ENCODE measurements around the gene PPP1R14C. TPM values are rescaled to one million over a fixed set of nuclear protein-coding genes. Genes with fewer than 3 reads are reported as not detected.
"Not testable (repeated sequence)": the region's sequence is repeated elsewhere in the genome, so short reads cannot be mapped to it uniquely, and the experiment has no call there.

The PPP1R14C gene
- total and polyA plus RNA-seq, 2 donors, result 0.42 to 1.9 TPM

DNA sequence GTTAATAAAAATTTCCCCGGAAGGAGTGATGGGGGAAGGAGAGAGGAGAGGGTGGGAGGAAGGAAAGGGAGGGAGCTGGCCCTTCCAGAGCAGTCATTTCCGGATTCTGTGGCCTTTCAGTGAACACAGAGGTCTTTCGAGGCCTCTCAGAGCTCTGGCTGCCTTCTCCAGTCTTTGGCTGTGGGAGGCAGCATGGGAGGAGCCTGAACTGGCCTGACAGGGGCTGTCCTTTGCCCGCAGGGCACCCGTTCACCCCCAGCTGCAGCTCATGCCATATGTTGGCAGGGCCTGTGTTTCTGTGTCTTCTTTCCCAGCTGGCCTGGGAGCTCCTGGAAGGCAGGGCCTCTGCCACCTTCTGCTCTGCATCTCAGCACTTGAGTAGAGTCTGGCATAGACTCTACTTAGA, 95.5 kb downstream of the PPP1R14C start:
- H3K27ac ChIP-seq (ENCODE audit: low read depth in 1 of 2, low read length in 1 of 2), result no peak overlapping the region
- H3K9me3 ChIP-seq (ENCODE audit: control insufficient read depth in 2 of 2, insufficient read depth in 1 of 2, low read length in 1 of 2), result peaks cover 0 to 4% of the 10 kb centered on the region in 2 donors
- H3K4me1 ChIP-seq (ENCODE audit: control insufficient read depth in 2 of 2, insufficient read depth in 2 of 2, low read length in 2 of 2), result no peaks in the 10 kb centered on the region
- H3K4me3 ChIP-seq (ENCODE audit: low read length in 2 of 2), result no peak overlapping the region
- WGBS, result 82% methylated on average over 5 of the region's 5 CpGs
- no peak for DNase-seq (ENCODE audit: low read depth in 6 of 9, low spot score in 9 of 9)
- no peaks in the 10 kb centered on the region for H3K36me3 ChIP-seq (ENCODE audit: control insufficient read depth in 2 of 2, insufficient read depth in 2 of 2, low read length in 1 of 2)
- no peaks in the 10 kb centered on the region for H3K27me3 ChIP-seq (ENCODE audit: control insufficient read depth in 2 of 2, insufficient read depth in 1 of 2, low read length in 1 of 2)

DNA sequence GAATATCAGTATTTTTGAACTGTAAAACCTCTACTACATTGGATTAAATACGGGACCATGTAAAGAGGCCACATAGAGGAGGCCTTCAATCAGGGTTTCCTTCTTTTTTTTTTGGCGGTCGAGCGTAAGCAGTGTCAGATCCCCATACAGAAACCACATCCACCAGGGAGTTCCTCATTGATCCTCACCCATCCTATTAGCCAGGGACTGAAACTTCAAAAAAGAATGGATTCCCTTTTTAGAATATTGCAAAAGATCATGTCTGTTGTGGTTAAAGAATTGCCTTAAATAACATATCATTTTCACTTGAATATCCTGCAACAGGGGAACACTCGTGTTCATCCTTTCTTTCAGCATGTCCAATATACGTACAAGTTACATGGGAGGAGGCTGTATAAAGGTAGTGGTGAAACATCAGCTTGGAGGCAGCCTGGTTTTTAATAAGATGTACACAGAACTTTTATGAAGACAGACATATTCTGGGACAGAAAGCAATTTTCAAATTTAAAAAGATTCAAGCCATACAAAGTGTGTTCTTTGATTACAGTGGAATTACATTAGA, 96.1 kb downstream of the PPP1R14C start:
- Histone ChIP-seq H3K27me3 (ENCODE audit: control insufficient read depth in 2 of 2, insufficient read depth in 1 of 2, low read length in 1 of 2) (no peaks in the 10 kb centered on the region), H3K27ac (ENCODE audit: low read depth in 1 of 2, low read length in 1 of 2) (no peak overlapping the region), H3K4me1 (ENCODE audit: control insufficient read depth in 2 of 2, insufficient read depth in 2 of 2, low read length in 2 of 2) (no peaks in the 10 kb centered on the region), H3K36me3 (ENCODE audit: control insufficient read depth in 2 of 2, insufficient read depth in 2 of 2, low read length in 1 of 2) (no peaks in the 10 kb centered on the region), H3K9me3 (ENCODE audit: control insufficient read depth in 2 of 2, insufficient read depth in 1 of 2, low read length in 1 of 2) (no peaks in the 10 kb centered on the region), H3K4me3 (ENCODE audit: low read length in 2 of 2) (no peak overlapping the region)
- WGBS, result 95% methylated on average over 6 of the region's 6 CpGs
- no peak for DNase-seq (ENCODE audit: low read depth in 6 of 9, low spot score in 9 of 9)

DNA sequence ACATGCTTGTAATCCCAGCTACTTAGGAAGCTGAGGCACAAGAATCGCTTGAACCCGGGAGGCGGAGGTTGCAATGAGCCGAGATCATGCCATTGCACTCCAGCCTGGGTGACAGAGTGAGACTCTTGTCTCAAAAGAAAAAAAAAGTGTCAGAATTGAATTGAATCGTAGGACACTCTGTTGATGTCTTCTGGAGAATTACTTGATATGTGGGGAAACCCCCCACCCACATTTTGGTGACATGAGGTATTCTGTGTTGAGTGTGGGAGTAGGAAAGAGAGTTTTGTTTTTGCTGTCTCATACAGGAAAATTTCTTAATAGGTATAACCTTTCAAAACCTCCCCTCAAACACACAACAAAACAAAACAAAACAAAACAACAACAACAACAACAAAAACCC, 98.9 kb downstream of the PPP1R14C start:
- H3K9me3 ChIP-seq (ENCODE audit: control insufficient read depth in 2 of 2, insufficient read depth in 1 of 2, low read length in 1 of 2); DNase-seq (ENCODE audit: low read depth in 6 of 9, low spot score in 9 of 9); H3K4me1 ChIP-seq (ENCODE audit: control insufficient read depth in 2 of 2, insufficient read depth in 2 of 2, low read length in 2 of 2); H3K27me3 ChIP-seq (ENCODE audit: control insufficient read depth in 2 of 2, insufficient read depth in 1 of 2, low read length in 1 of 2); H3K27ac ChIP-seq (ENCODE audit: low read depth in 1 of 2, low read length in 1 of 2); H3K36me3 ChIP-seq (ENCODE audit: control insufficient read depth in 2 of 2, insufficient read depth in 2 of 2, low read length in 1 of 2); H3K4me3 ChIP-seq (ENCODE audit: low read length in 2 of 2): not testable (repeated sequence)
- WGBS, result 88% methylated on average over 5 of the region's 5 CpGs

- 95% methylated on average over 2 of the region's 2 CpGs for WGBS
- Histone ChIP-seq H3K27me3 (ENCODE audit: control insufficient read depth in 2 of 2, insufficient read depth in 1 of 2, low read length in 1 of 2) (no peaks in the 10 kb centered on the region), H3K4me3 (ENCODE audit: low read length in 2 of 2) (no peak overlapping the region), H3K27ac (ENCODE audit: low read depth in 1 of 2, low read length in 1 of 2) (no peak overlapping the region), H3K9me3 (ENCODE audit: control insufficient read depth in 2 of 2, insufficient read depth in 1 of 2, low read length in 1 of 2) (peaks cover 0 to 6% of the 10 kb centered on the region in 2 donors), H3K4me1 (ENCODE audit: control insufficient read depth in 2 of 2, insufficient read depth in 2 of 2, low read length in 2 of 2) (no peaks in the 10 kb centered on the region), H3K36me3 (ENCODE audit: control insufficient read depth in 2 of 2, insufficient read depth in 2 of 2, low read length in 1 of 2) (no peaks in the 10 kb centered on the region)
- no peak for DNase-seq (ENCODE audit: low read depth in 6 of 9, low spot score in 9 of 9)
These were observed 100.9 kb downstream of the PPP1R14C start for GRCh38 chr6:150243620-150244314.

DNA sequence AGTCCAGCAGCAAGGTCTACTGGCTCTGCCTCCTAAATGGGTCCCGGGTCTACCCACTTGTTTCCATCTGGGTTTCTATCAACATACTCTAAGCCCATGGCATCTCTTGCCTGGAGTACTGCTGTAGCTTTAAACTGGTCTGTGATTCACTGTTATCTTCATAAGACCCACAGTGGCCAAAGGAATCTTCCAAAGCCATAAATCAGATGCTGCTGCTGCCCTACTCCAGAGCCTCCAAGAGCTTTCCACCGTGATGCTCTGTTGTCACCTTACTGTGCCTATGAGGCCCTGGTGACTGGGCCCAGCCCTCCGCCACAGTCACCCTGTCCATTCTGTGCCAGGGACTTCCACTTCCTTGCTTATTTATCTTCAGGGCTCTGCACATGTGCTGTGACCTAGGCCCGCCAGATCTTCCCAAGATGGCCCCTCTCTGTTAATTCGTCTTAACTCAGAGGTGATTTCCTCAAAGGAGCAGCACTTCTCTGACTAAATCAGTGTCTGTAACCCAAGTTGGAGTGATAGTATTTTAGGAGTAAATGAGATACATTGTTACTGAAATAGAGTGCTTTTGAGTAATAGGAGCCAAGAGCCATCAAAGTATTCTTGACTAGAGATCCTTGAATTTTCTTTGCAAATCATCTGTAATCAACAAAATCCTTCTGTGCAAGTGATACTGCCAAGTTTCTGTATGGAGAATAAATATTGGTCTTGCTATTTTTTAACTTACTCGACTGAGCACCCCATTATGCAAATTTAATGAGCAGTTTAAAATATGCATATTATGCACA, 102.5 kb downstream of the PPP1R14C start:
- H3K9me3 ChIP-seq (ENCODE audit: control insufficient read depth in 2 of 2, insufficient read depth in 1 of 2, low read length in 1 of 2), result peaks cover 0 to 6% of the 10 kb centered on the region in 2 donors
- no peak for DNase-seq (ENCODE audit: low read depth in 6 of 9, low spot score in 9 of 9)
- H3K36me3 ChIP-seq (ENCODE audit: control insufficient read depth in 2 of 2, insufficient read depth in 2 of 2, low read length in 1 of 2), result no peaks in the 10 kb centered on the region
- no peaks in the 10 kb centered on the region for H3K27me3 ChIP-seq (ENCODE audit: control insufficient read depth in 2 of 2, insufficient read depth in 1 of 2, low read length in 1 of 2)
- H3K4me1 ChIP-seq (ENCODE audit: control insufficient read depth in 2 of 2, insufficient read depth in 2 of 2, low read length in 2 of 2), result no peaks in the 10 kb centered on the region
- H3K27ac ChIP-seq (ENCODE audit: low read depth in 1 of 2, low read length in 1 of 2), result no peak overlapping the region
- no peak overlapping the region for H3K4me3 ChIP-seq (ENCODE audit: low read length in 2 of 2)
- 95% methylated on average over 6 of the region's 6 CpGs for WGBS

GRCh38 chr6:150247803-150248202, 105.0 kb downstream of the PPP1R14C start:
- Histone ChIP-seq H3K4me3 (ENCODE audit: low read length in 2 of 2) (no peak overlapping the region), H3K4me1 (ENCODE audit: control insufficient read depth in 2 of 2, insufficient read depth in 2 of 2, low read length in 2 of 2) (no peaks in the 10 kb centered on the region), H3K9me3 (ENCODE audit: control insufficient read depth in 2 of 2, insufficient read depth in 1 of 2, low read length in 1 of 2) (peaks cover 0 to 6% of the 10 kb centered on the region in 2 donors), H3K36me3 (ENCODE audit: control insufficient read depth in 2 of 2, insufficient read depth in 2 of 2, low read length in 1 of 2) (no peaks in the 10 kb centered on the region), H3K27ac (ENCODE audit: low read depth in 1 of 2, low read length in 1 of 2) (no peak overlapping the region), H3K27me3 (ENCODE audit: control insufficient read depth in 2 of 2, insufficient read depth in 1 of 2, low read length in 1 of 2) (no peaks in the 10 kb centered on the region)
- 95% methylated on average over 2 of the region's 2 CpGs for WGBS
- no peak for DNase-seq (ENCODE audit: low read depth in 6 of 9, low spot score in 9 of 9)

- Histone ChIP-seq H3K27ac (ENCODE audit: low read depth in 1 of 2, low read length in 1 of 2) (no peak overlapping the region), H3K27me3 (ENCODE audit: control insufficient read depth in 2 of 2, insufficient read depth in 1 of 2, low read length in 1 of 2) (no peaks in the 10 kb centered on the region), H3K9me3 (ENCODE audit: control insufficient read depth in 2 of 2, insufficient read depth in 1 of 2, low read length in 1 of 2) (peaks cover 0 to 6% of the 10 kb centered on the region in 2 donors), H3K36me3 (ENCODE audit: control insufficient read depth in 2 of 2, insufficient read depth in 2 of 2, low read length in 1 of 2) (no peaks in the 10 kb centered on the region), H3K4me1 (ENCODE audit: control insufficient read depth in 2 of 2, insufficient read depth in 2 of 2, low read length in 2 of 2) (no peaks in the 10 kb centered on the region), H3K4me3 (ENCODE audit: low read length in 2 of 2) (no peak overlapping the region)
- no peak for DNase-seq (ENCODE audit: low read depth in 6 of 9, low spot score in 9 of 9)
- WGBS, result 91% methylated on average over 1 of the region's 1 CpG
These were observed 105.5 kb downstream of the PPP1R14C start for GRCh38 chr6:150248300-150248699.

- no peak for DNase-seq (ENCODE audit: low read depth in 6 of 9, low spot score in 9 of 9)
- 92% methylated on average over 2 of the region's 2 CpGs for WGBS
- Histone ChIP-seq H3K27me3 (ENCODE audit: control insufficient read depth in 2 of 2, insufficient read depth in 1 of 2, low read length in 1 of 2) (no peaks in the 10 kb centered on the region), H3K27ac (ENCODE audit: low read depth in 1 of 2, low read length in 1 of 2) (no peak overlapping the region), H3K9me3 (ENCODE audit: control insufficient read depth in 2 of 2, insufficient read depth in 1 of 2, low read length in 1 of 2) (peaks cover 0 to 6% of the 10 kb centered on the region in 2 donors), H3K4me3 (ENCODE audit: low read length in 2 of 2) (no peak overlapping the region), H3K36me3 (ENCODE audit: control insufficient read depth in 2 of 2, insufficient read depth in 2 of 2, low read length in 1 of 2) (no peaks in the 10 kb centered on the region), H3K4me1 (ENCODE audit: control insufficient read depth in 2 of 2, insufficient read depth in 2 of 2, low read length in 2 of 2) (no peaks in the 10 kb centered on the region)
These were observed 106.4 kb downstream of the PPP1R14C start for GRCh38 chr6:150249261-150249660.

DNA sequence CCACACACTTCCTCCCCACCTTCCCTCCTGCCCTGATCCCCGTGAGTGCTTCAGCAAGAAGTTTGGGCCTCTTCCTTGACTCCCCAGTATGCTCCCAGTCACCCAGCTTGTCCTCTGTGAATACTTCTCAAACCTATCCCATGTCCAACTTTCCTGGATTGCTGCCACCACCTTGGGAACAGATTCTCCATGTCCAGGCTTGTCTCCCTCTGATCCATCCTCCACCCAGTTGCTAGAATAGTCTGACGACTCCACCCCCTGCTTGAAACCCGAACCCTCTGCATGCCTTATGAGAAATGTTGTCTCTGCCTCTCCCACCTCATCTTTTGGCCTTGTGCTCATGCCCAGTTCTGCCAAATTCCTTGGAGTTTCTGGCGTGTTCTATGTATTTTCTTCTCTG, 108.0 kb downstream of the PPP1R14C start:
- Histone ChIP-seq H3K27me3 (ENCODE audit: control insufficient read depth in 2 of 2, insufficient read depth in 1 of 2, low read length in 1 of 2) (no peaks in the 10 kb centered on the region), H3K27ac (ENCODE audit: low read depth in 1 of 2, low read length in 1 of 2) (peak overlapping the region in 1 of 2 donors; percentile 14), H3K4me1 (ENCODE audit: control insufficient read depth in 2 of 2, insufficient read depth in 2 of 2, low read length in 2 of 2) (no peaks in the 10 kb centered on the region), H3K4me3 (ENCODE audit: low read length in 2 of 2) (no peak overlapping the region), H3K9me3 (ENCODE audit: control insufficient read depth in 2 of 2, insufficient read depth in 1 of 2, low read length in 1 of 2) (peaks cover 0 to 6% of the 10 kb centered on the region in 2 donors), H3K36me3 (ENCODE audit: control insufficient read depth in 2 of 2, insufficient read depth in 2 of 2, low read length in 1 of 2) (no peaks in the 10 kb centered on the region)
- 78% methylated on average over 4 of the region's 4 CpGs for WGBS
- DNase-seq (ENCODE audit: low read depth in 6 of 9, low spot score in 9 of 9), result peak in 1 of 9 donors; percentile 17
